Hepatocyte (in vitro differentiated cells): ENCODE measurements around the gene OVOL1.

ENCODE experiments used
- EZH2 ChIP-seq: fragments of 200-600 bp; sonication (generic); IDR thresholded peaks from 2 replicates; pipeline ENCODE4 v1.6.1; 2016; ENCODE audit warnings: antibody characterized with exemption, mild to moderate bottlenecking, borderline replicate concordance
- EZH2phosphoT487 ChIP-seq: fragments of 200-600 bp; sonication (generic); IDR thresholded peaks from one replicate; pipeline ENCODE4 v1.6.1; 2018; ENCODE audit warnings: antibody characterized with exemption, mild to moderate bottlenecking, low read depth, moderate library complexity; ENCODE audit not compliant: unreplicated experiment, severe bottlenecking
- TF ChIP-seq, protein P1 (sequence below): fragments of 200-600 bp; sonication (generic); IDR thresholded peaks from 2 replicates; pipeline ENCODE4 v1.5.1; 2016; ENCODE audit warnings: antibody characterized with exemption, mild to moderate bottlenecking; ENCODE audit not compliant: poor library complexity

- TF ChIP-seq EZH2, result no peak
- TF ChIP-seq, protein P1, sequence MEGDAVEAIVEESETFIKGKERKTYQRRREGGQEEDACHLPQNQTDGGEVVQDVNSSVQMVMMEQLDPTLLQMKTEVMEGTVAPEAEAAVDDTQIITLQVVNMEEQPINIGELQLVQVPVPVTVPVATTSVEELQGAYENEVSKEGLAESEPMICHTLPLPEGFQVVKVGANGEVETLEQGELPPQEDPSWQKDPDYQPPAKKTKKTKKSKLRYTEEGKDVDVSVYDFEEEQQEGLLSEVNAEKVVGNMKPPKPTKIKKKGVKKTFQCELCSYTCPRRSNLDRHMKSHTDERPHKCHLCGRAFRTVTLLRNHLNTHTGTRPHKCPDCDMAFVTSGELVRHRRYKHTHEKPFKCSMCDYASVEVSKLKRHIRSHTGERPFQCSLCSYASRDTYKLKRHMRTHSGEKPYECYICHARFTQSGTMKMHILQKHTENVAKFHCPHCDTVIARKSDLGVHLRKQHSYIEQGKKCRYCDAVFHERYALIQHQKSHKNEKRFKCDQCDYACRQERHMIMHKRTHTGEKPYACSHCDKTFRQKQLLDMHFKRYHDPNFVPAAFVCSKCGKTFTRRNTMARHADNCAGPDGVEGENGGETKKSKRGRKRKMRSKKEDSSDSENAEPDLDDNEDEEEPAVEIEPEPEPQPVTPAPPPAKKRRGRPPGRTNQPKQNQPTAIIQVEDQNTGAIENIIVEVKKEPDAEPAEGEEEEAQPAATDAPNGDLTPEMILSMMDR, result no peak
- TF ChIP-seq EZH2phosphoT487, result no peak
Observed at GRCh38 chr11:65833297-65834030, 46.6 kb downstream of the OVOL1 start, which contains the start of gene SNX32.
